Neural crest cell (in vitro differentiated cells): ENCODE measurements around the gene CCDC47. TPM values are rescaled to one million over a fixed set of nuclear protein-coding genes. Genes with fewer than 3 reads are reported as not detected.

Experiments
- DNase-seq: peaks from one replicate; pipeline ENCODE4 v3.0.0; 2021; ENCODE audit warnings: low read depth, mixed read lengths, low spot score
- H3K27ac Mint-ChIP-seq: one replicate; pipeline ENCODE4 v1.8.0; 2021; ENCODE audit warnings: mild to moderate bottlenecking, mixed read lengths; ENCODE audit not compliant: unreplicated experiment
- H3K27me3 Mint-ChIP-seq: 2 replicates; pipeline ENCODE4 v1.8.0; 2021; ENCODE audit warnings: low read depth, mild to moderate bottlenecking, mixed read lengths
- H3K36me3 Mint-ChIP-seq: 2 replicates; pipeline ENCODE4 v1.8.0; 2021; ENCODE audit warnings: low read depth, mild to moderate bottlenecking, mixed read lengths
- H3K4me1 Mint-ChIP-seq: 2 replicates; pipeline ENCODE4 v1.8.0; 2021; ENCODE audit warnings: mixed read lengths
- H3K4me3 Mint-ChIP-seq: one replicate; pipeline ENCODE4 v1.8.0; 2021; ENCODE audit warnings: mild to moderate bottlenecking, mixed read lengths
- H3K9me3 Mint-ChIP-seq: 2 replicates; pipeline ENCODE4 v1.8.0; 2021; ENCODE audit warnings: mixed read lengths
- CTCF ChIP-seq: fragments of 200-600 bp; sonication (generic); conservative IDR thresholded peaks from 2 replicates; pipeline ENCODE4 v1.5.0; 2021; ENCODE audit warnings: antibody characterized with exemption, mild to moderate bottlenecking
- long read RNA-seq: library from polyadenylated mRNA; unstranded; transcript quantifications from one replicate; pipeline ENCODE4 v2.0.0, GENCODE V29; 2020
- total RNA-seq: library from RNA; stranded (reverse); gene quantifications from 2 replicates; pipeline ENCODE4 v1.2.1, GENCODE V29; 2021

CCDC47 gene, protein sequence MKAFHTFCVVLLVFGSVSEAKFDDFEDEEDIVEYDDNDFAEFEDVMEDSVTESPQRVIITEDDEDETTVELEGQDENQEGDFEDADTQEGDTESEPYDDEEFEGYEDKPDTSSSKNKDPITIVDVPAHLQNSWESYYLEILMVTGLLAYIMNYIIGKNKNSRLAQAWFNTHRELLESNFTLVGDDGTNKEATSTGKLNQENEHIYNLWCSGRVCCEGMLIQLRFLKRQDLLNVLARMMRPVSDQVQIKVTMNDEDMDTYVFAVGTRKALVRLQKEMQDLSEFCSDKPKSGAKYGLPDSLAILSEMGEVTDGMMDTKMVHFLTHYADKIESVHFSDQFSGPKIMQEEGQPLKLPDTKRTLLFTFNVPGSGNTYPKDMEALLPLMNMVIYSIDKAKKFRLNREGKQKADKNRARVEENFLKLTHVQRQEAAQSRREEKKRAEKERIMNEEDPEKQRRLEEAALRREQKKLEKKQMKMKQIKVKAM
- total RNA-seq: 72.9 and 73.2 TPM in 2 replicates
- long read RNA-seq, transcript CCDC47-204 (12 exons, 1,719 nt): minor isoform, 19 of 241 reads
- long read RNA-seq, transcript CCDC47-201 (13 exons, 3,466 nt): major isoform, 175 of 241 reads
- long read RNA-seq, partial matches to known transcripts: 30 of 241 reads
- long read RNA-seq, other reads (novel, unspliced or antisense): 13 of 241 reads

- peaks cover 2% of the 10 kb centered on the region for H3K36me3 Mint-ChIP-seq
Observed at GRCh38 chr17:63773272-63774140, at the start of gene CCDC47. Gene CCDC47, minus strand, starts transcription at chr17:63773597. Its CDS starts 7,422 bp downstream, at chr17:63766175.

DNA sequence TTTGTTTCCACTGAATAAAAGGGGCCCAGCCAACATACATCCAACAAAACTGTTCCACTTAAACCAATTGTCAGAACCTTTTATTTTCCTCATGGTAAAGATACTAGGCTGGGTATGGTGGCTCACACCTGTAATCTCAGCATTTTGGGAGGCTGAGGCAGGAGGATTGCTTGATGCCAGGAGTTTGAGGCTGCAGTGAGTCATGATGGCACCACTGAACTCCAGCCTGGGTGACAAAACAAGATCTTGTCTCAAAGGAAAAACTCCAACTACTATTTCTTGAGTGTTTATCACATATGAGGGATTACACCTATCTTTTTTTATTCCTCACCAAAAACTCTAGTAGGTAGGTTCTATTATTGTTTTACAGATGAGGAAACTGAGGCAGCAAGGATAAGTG lies 49.1 kb upstream of the CCDC47 start:
- no peak for TF ChIP-seq CTCF
- Mint-ChIP-seq H3K4me1 (peaks cover 19% of the 10 kb centered on the region), H3K27me3 (peaks cover 3% of the 10 kb centered on the region), H3K9me3 (no peaks in the 10 kb centered on the region), H3K4me3 (peak overlapping the region; percentile 62), H3K36me3 (peaks cover 36% of the 10 kb centered on the region), H3K27ac (no peak overlapping the region)
- no peak for DNase-seq

More at GRCh38 chr17:63773272-63774140, at the start of gene CCDC47:
- no peak for TF ChIP-seq CTCF
- peak within 1 kb of the TSS; percentile 100 for H3K27ac Mint-ChIP-seq
- no peaks in the 10 kb centered on the region for H3K9me3 Mint-ChIP-seq
- peaks cover 3% of the 10 kb centered on the region for H3K27me3 Mint-ChIP-seq
- DNase-seq: peak; percentile 95
- H3K4me1 Mint-ChIP-seq: peaks cover 48% of the 10 kb centered on the region
- peak within 1 kb of the TSS; percentile 98 for H3K4me3 Mint-ChIP-seq

DNA sequence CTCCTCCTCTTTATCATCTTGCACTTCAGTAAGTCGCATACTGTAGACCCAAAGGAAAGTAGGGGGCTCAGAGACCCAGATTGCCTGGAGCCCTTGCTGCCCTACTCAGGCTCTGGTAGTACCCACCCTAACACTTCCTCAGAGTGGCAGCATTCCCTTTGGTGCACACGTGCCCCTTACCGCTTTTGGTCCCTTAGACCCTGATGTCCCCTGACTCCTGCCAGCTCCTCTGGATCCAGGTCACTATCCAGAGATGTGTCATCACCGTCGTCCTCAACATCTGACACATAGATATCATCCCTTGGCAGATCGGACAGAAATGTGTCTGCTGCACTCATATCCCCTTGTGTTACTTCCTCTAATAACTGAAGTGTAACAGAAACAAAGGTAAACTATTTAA lies 48.4 kb upstream of the CCDC47 start:
- Mint-ChIP-seq H3K27me3 (no peaks in the 10 kb centered on the region), H3K4me3 (no peak overlapping the region), H3K4me1 (peaks cover 15% of the 10 kb centered on the region), H3K36me3 (peaks cover 36% of the 10 kb centered on the region), H3K27ac (no peak overlapping the region), H3K9me3 (no peaks in the 10 kb centered on the region)
- TF ChIP-seq CTCF: no peak
- no peak for DNase-seq

GRCh38 chr17:63820963-63821561 lies 47.7 kb upstream of the CCDC47 start:
- Mint-ChIP-seq H3K9me3 (no peaks in the 10 kb centered on the region), H3K36me3 (peaks cover 35% of the 10 kb centered on the region)

More at GRCh38 chr17:63820963-63821561, 47.7 kb upstream of the CCDC47 start:
- Mint-ChIP-seq H3K4me3 (no peak overlapping the region), H3K27me3 (no peaks in the 10 kb centered on the region), H3K4me1 (peaks cover 8% of the 10 kb centered on the region), H3K27ac (peak overlapping the region; percentile 28)
- no peak for TF ChIP-seq CTCF
- no peak for DNase-seq
